Fibroblast of pulmonary artery (primary cell): ENCODE measurements around the gene WWOX.

Source experiments
- DNase-seq: peaks from one replicate; pipeline ENCODE4 v3.0.0-alpha.2; 2010; ENCODE audit warnings: low read depth
- H3K4me3 ChIP-seq: replicated peaks from 2 replicates; pipeline ENCODE4 v1.5.1; 2011; ENCODE audit warnings: low read depth, mild to moderate bottlenecking, control low read depth, low read length, moderate library complexity
- CTCF ChIP-seq: IDR thresholded peaks from 2 replicates; pipeline ENCODE4 v1.5.1; 2011; ENCODE audit warnings: mild to moderate bottlenecking, control low read depth, low read length, inconsistent platforms; ENCODE audit errors: missing control alignments

Gene WWOX

GRCh38 chr16:78606545-78606944 lies 507.1 kb downstream of the WWOX start:
- no peak for DNase-seq
- TF ChIP-seq CTCF, result no peak

GRCh38 chr16:78607022-78607421 lies 507.6 kb downstream of the WWOX start:
- no peak overlapping the region for H3K4me3 ChIP-seq
- TF ChIP-seq CTCF, result no peak

More at GRCh38 chr16:78606545-78606944, 507.1 kb downstream of the WWOX start:
- no peak overlapping the region for H3K4me3 ChIP-seq

GRCh38 chr16:78607465-78607864 lies 508.0 kb downstream of the WWOX start:
- no peak overlapping the region for H3K4me3 ChIP-seq
- DNase-seq, result no peak
- no peak for TF ChIP-seq CTCF

More at GRCh38 chr16:78607022-78607421, 507.6 kb downstream of the WWOX start:
- no peak for DNase-seq

GRCh38 chr16:78608305-78608776 lies 508.9 kb downstream of the WWOX start:
- TF ChIP-seq CTCF, result no peak
- no peak overlapping the region for H3K4me3 ChIP-seq
- DNase-seq, result no peak

GRCh38 chr16:78609402-78610274 lies 510.2 kb downstream of the WWOX start:
- no peak for TF ChIP-seq CTCF
- no peak for DNase-seq
- no peak overlapping the region for H3K4me3 ChIP-seq

- no peak for TF ChIP-seq CTCF
- DNase-seq, result no peak
- no peak overlapping the region for H3K4me3 ChIP-seq
These were observed 511.9 kb downstream of the WWOX start for GRCh38 chr16:78611318-78611717.
